DMS153 (cell line): Measurements from ENCODE around the gene SMARCA1.
"Not testable (repeated sequence)": the region's sequence is repeated elsewhere in the genome, so short reads cannot be mapped to it uniquely, and the experiment has no call there.

Experiments
- DNase-seq: peaks from one replicate; lab custom pipeline; 2025; lab: John Stamatoyannopoulos, UW

The SMARCA1 gene

GRCh38 chrX:129523079-129523911 is at the start of gene SMARCA1:
Gene SMARCA1 (minus strand): TSS chrX:129523490. CDS start chrX:129523370, 120 bp downstream.
- no peak for DNase-seq

GRCh38 chrX:129572422-129572821 is 49.1 kb upstream of the SMARCA1 start:
- no peak for DNase-seq

- DNase-seq: no peak
These were observed 45.1 kb upstream of the SMARCA1 start for GRCh38 chrX:129568349-129568748.

DNA sequence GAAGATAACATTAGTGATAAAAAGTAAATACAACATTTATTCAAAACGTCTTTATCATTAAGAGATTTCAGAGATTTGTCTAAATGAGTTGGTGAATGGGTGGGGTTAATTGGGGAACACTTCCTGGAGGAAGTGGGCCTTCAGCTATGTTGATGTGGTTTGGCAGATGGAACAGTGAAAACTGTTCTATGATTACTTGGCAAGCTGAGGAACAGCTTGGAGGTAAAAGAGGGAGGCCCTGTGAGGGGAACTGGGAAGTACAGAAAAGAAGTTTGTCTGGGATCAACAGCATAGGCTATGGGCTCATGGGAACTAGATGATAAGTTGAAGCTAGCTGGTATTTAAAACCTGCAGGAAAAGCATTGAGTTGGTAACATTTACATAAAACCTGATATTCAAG is 42.8 kb upstream of the SMARCA1 start:
- DNase-seq: no peak

GRCh38 chrX:129565046-129565650 is 41.9 kb upstream of the SMARCA1 start:
- DNase-seq: no peak

GRCh38 chrX:129564345-129564744 is 41.1 kb upstream of the SMARCA1 start:
- not testable (repeated sequence) for DNase-seq

DNA sequence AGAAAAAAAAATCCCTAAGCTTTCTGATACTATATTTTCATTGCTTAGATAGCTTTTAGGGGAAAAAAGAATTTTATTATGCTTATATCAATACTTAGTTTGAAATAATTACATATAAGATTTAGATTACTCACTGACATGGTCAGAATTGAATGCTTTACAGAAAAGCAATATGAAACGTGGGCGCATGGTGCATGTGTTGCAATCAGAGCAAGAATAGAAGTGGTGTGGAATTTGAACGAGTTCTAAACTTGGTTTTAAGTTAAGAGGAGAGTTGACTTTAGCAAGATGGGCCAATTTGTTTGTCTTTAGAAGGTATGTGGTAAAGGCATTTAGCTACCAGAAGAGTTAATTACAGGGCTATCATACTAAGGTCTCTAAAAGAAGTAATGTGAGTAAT is 38.2 kb upstream of the SMARCA1 start:
- DNase-seq: no peak

DNA sequence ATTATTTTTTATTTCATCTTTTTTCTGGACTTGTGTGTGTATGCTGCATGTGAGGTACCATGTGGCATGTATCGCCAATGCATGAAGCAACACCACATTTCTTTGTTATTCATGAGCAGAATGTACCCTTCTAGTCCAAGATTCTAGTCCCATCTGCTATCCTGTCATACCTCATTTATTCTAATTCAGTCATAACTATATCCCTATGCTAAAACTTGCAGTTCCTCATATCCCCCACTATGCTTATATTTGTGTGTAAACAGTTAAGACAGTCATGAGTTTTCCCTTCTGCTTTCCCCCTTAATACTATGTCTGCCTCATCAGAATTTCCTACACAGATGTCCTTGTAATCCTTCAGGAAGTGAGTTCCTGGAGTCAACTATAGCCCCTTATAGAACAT is 36.5 kb upstream of the SMARCA1 start:
- no peak for DNase-seq

- no peak for DNase-seq
These were observed 34.7 kb upstream of the SMARCA1 start for GRCh38 chrX:129557844-129558480.

DNA sequence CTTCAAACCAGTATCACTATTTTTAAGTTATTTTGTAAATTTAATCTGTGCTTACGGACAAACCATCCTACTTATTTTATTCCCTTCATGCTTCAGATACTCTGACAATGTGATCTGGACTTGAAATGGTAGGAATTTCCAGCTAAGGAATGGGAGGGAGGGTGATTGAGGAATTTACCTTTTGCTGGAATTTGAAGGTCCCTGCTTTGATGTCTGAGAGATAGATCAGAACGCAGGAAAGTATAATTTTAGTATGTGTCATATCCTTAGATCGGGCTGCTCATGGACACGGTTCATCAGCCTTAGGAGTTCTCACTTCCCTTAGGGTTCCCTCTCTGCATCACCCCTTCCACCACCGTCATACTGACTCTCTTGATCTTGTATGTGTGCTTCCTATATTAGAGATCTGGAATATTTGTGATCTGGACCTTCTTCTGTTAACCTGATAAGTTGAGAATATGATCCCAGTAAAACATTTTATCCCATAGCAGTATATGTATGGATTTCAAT is 33.6 kb upstream of the SMARCA1 start:
- DNase-seq: no peak

DNA sequence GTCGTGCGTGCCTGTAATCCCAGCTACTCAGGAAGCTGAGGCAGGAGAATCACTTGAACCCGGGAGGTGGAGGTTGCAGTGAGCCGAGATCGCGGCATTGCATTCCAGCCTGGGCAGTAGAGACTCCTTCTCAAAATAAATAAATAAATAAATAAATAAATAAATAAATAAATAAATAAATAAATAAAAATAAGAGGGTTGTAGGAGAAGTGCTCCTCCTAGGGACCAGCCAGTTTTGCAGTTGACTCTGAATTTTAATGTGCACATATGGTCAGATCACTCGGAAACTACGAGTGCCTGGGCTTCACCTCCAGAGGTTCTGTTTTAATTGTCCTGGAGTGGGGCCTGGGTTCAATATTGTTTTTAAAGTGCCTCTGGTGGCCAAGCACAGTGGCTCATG is 31.5 kb upstream of the SMARCA1 start:
- DNase-seq: not testable (repeated sequence)

DNA sequence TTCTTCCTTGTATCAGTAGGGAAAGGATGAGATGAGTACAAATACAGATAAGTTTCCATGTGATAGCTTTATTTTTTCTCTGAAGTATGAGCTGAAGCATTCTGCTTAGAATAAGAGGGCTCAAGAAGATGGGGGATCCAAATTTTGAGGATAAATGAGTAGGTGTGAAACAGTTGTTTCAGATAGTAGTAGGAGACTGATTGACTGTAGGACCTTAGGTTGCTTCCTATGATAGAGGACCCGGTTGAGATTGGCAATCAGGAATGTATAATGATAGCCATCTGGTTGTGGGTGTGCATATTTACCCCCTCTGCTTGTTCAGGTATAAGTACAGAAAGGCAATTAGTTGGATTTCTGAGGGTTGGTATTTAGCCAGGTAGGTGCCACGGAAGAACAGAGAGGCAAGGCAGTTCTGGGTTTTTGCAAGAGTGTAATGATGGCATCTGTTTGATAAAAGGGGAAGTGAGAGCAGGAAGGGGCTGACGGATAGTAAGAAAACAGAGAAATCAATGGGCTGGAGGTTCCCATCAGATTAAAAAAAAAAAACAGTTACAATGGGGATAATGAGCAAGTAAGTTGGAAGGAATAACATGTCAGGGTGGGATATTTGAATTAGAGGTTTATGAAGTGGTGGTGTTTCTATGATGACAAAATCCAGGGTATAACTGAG is 30.5 kb upstream of the SMARCA1 start:
- DNase-seq: no peak

- no peak for DNase-seq
These were observed 25.8 kb upstream of the SMARCA1 start for GRCh38 chrX:129549124-129549523.

DNA sequence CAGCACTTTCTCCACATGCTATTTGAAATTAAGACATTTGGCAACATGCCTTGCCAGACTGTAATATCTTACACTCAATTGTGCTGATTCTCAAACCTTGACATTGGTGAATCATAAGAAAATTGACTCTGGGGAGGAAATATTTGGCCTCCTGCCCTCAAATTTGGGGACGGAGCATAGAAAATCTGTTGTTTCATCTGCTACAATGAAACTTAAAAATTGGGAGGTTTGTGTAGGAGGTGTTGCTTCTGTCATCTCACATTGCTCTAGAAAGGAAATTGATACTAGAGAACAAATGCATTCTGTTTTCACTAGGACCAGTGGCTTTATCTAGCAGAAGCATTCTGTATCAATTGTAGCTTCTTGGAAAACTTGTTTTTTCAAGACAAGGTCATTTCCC is 22.1 kb upstream of the SMARCA1 start:
- no peak for DNase-seq

DNA sequence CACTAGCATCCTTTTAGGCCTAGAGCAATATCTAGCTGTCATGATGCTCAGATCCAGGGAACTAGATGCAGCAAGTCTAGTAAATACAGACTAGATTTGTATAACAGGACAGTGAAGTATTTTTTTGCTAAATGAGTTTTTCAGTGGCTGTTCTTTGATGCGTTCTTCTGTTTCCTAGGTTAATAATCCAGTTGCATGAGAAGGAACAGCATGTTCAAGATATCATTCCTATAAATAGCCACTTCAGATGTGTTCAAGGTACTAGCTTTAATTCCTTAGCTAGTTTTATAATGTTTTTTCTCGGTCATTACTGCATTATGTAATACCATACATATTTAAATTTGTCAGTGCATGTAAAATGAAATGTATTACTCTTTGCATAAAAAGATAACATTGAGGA is 21.5 kb upstream of the SMARCA1 start:
- no peak for DNase-seq

- DNase-seq: no peak
These were observed 17.5 kb upstream of the SMARCA1 start for GRCh38 chrX:129540722-129541184.

DNA sequence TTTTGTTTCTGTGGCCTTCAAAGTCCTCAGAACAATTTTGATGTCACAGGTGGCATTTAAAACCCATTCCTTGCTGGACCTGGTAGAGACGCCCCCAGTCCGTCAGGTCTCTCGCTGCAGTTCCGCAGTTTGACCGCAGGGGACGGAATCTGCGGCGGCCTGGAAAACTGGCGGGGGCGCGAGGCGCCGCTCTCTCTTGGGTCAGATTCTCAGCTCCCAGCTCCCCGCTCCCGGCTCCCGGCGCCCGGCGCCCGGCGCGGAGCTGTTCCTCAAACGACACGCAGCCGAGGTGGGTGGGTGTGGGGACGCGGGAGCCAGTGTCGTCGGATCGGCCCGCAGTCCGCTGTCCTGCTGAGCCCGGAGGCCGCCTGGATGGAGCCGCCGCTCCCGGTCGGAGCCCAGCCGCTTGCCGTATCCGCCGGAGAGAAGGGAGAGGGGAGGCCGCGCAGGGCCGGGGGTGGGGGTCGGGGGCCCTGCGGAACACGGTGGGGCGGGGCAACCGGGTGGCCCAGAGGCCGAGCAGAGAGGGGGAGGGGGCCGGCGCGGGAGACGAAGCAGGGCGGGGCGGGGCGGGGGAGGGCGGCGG is 16.9 kb upstream of the SMARCA1 start, which contains the start of gene OCRL:
OCRL (plus strand) TSS at position 192 of the 586 bp plus-strand sequence; CDS start at position 373, 181 bp downstream.
- DNase-seq: no peak

DNA sequence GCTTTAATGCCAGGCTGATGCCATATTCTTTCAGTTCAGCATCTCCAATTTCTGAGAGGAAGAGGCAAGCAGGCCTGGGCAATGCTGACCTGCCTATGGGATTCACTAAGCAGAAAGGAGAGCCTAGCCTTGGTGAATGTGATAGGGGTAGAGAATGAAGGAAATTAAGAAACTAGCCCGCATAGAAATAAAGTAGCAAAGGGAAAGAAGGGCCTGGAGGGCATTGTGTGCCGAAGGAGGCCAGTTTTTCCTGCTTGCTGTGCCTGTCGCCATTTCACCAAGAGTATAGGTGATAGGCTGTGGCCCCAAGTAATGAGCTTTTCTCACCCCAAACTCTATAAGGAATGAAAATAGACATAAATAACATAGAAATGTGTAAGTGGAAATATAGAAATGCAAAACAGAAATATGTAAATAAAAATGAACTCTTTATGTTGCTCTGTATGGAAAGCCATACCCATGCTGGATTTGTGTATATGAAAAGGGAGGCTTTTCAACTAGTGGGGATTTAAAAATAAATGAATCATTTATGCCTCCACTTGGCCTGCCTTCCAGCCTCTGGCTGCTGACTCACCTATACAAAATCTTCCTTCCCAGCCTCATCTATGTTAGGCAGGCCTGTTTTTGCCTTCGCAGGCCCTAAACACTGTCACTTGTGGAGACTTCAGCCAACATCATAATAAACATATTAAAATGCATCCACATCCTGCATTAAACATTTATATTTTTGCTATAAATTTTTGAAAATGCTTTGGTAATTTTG is 11.7 kb upstream of the SMARCA1 start:
- DNase-seq: no peak

DNA sequence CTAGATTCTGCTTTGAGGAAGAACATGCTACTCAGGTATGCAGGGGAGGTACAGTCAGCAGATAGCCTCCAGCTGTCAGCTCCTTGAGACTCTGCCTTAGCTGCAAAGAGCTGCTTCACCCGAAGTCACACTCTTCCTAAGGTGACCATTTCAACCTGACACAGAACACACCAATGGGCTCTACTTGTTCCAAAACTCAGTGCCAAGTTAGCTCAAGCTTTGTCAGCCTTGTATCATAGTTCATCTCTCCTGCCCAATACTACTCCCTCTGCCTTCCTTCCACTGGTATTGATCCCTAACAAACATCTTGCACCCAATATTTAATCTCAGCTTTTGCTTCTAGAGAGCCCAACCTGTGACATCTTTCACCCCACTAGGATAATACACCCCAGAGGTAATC is 7.8 kb upstream of the SMARCA1 start:
- DNase-seq: no peak

GRCh38 chrX:129530410-129530809 is 7.1 kb upstream of the SMARCA1 start:
- DNase-seq: no peak
